ENCODE results near the gene DHRS2. TPM values are rescaled to one million over a fixed set of nuclear protein-coding genes. Genes with fewer than 3 reads are reported as not detected.

The DHRS2 gene
- total and polyA plus RNA-seq, 2 of the 13 experiments (the other 11 are each of a cell fraction or from before 2014, with no cell fraction given): 1,621 to 3,021 TPM

DNA sequence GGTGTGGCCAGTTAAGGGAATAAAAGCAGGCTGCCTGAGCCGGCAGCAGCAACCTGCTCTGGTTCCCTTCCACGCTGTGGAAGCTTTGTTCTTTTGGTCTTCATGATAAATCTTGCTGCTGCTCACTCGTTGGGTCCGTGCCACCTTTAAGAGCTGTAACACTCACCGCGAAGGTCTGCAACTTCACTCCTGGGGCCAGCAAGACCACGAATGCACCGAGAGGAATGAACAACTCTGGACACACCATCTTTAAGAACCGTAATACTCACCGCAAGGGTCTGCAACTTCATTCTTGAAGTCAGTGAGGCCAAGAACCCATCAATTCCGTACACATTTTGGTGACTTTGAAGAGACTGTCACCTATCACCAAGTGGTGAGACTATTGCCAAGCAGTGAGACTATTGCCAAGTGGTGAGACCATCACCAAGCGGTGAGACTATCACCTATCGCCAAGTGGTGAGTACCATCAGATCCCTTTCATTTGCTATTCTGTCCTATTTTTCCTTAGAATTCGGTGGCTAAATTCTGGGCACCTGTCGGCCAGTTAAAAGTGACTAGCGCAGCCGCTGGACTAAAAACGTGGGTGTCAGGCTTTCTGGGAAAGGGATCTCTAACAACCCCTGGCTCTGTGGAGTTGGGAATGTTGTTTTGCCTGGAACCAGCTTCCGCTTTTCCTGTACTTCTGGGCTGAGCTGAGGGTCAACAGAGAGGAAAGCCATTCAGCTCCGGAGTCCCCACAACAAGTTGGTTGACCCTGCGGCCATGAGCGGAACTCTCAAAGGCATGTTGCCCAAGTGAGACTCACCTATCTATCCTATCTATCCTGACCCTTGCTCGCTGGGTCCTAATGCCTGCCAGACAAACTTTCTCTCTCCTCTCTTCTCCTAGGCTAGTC, at the start of gene DHRS2 (continued):
- TF ChIP-seq TFE3 (CRISPR knock-in tag; IDR thresholded peaks at IDR 0.05) (peak; percentile 92), KAT2B (IDR thresholded peaks at IDR 0.05; ENCODE audit: borderline replicate concordance, low read depth, low read length) (no peak), ZNF337 (CRISPR knock-in tag; IDR thresholded peaks at IDR 0.05; ENCODE audit: borderline replicate concordance, low read depth) (no peak; the same call in 1 of the 2 replicates), SRF (IDR thresholded peaks at IDR 0.05; ENCODE audit: low read depth, low read length) (peak; percentile 64), ZNF766 (CRISPR knock-in tag; IDR thresholded peaks at IDR 0.05; ENCODE audit: borderline replicate concordance) (no peak), BCL3 (CRISPR knock-in tag; IDR thresholded peaks at IDR 0.05) (peak; percentile 86), ZKSCAN1 (IDR thresholded peaks at IDR 0.05; ENCODE audit: low read length) (peak; percentile 95), GABPB1 (CRISPR knock-in tag; IDR thresholded peaks at IDR 0.05) (peak; percentile 14), NAIF1 (CRISPR knock-in tag; IDR thresholded peaks at IDR 0.05; ENCODE audit: borderline replicate concordance) (no peak), JDP2 (CRISPR knock-in tag; IDR thresholded peaks at IDR 0.05; ENCODE audit: borderline replicate concordance) (no peak), ZNF468 (CRISPR knock-in tag; IDR thresholded peaks at IDR 0.05) (no peak), NRL (CRISPR knock-in tag; IDR thresholded peaks at IDR 0.05; ENCODE audit: borderline replicate concordance) (no peak), ZFP82 (CRISPR knock-in tag; IDR thresholded peaks at IDR 0.05; ENCODE audit: borderline replicate concordance) (no peak), PPARG (CRISPR knock-in tag; conservative IDR thresholded peaks at IDR 0.05) (peak; percentile 86), POLR2AphosphoS2 (IDR thresholded peaks at IDR 0.05; ENCODE audit: low read depth, low read length) (peak; percentile 100), KMT2A (CRISPR knock-in tag; IDR thresholded peaks at IDR 0.05) (peak; percentile 49; the same call in 1 of the 2 replicates), HNF4A (CRISPR knock-in tag; IDR thresholded peaks at IDR 0.05) (no peak), ZBTB42 (CRISPR knock-in tag; IDR thresholded peaks at IDR 0.05) (0 out of 2 replicates have a peak, but pooled peaks have one; percentile 81), ZNF496 (CRISPR knock-in tag; IDR thresholded peaks at IDR 0.05; ENCODE audit: insufficient replicate concordance) (no peak), RBAK (CRISPR knock-in tag; IDR thresholded peaks at IDR 0.05) (peak; percentile 57)
- TF ChIP-seq, protein P1, sequence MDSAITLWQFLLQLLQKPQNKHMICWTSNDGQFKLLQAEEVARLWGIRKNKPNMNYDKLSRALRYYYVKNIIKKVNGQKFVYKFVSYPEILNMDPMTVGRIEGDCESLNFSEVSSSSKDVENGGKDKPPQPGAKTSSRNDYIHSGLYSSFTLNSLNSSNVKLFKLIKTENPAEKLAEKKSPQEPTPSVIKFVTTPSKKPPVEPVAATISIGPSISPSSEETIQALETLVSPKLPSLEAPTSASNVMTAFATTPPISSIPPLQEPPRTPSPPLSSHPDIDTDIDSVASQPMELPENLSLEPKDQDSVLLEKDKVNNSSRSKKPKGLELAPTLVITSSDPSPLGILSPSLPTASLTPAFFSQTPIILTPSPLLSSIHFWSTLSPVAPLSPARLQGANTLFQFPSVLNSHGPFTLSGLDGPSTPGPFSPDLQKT (CRISPR knock-in tag; IDR thresholded peaks at IDR 0.05; ENCODE audit: borderline replicate concordance): no peak
- TF ChIP-seq, protein P2, sequence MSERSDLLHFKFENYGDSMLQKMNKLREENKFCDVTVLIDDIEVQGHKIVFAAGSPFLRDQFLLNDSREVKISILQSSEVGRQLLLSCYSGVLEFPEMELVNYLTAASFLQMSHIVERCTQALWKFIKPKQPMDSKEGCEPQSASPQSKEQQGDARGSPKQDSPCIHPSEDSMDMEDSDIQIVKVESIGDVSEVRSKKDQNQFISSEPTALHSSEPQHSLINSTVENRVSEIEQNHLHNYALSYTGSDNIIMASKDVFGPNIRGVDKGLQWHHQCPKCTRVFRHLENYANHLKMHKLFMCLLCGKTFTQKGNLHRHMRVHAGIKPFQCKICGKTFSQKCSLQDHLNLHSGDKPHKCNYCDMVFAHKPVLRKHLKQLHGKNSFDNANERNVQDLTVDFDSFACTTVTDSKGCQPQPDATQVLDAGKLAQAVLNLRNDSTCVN (CRISPR knock-in tag; IDR thresholded peaks at IDR 0.05; ENCODE audit: borderline replicate concordance): peak; percentile 71
- TF ChIP-seq, protein P3, sequence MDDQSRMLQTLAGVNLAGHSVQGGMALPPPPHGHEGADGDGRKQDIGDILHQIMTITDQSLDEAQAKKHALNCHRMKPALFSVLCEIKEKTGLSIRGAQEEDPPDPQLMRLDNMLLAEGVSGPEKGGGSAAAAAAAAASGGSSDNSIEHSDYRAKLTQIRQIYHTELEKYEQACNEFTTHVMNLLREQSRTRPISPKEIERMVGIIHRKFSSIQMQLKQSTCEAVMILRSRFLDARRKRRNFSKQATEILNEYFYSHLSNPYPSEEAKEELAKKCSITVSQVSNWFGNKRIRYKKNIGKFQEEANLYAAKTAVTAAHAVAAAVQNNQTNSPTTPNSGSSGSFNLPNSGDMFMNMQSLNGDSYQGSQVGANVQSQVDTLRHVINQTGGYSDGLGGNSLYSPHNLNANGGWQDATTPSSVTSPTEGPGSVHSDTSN (CRISPR knock-in tag; IDR thresholded peaks at IDR 0.05; ENCODE audit: borderline replicate concordance): no peak

Data from HepG2 (cell line).